A673 (cell line): ENCODE results near the gene EPSTI1.

ENCODE experiments used
- CTCF ChIP-seq: fragments of 300-800, 200-600 bp; sonication (generic); conservative IDR thresholded peaks from 2 replicates; pipeline ENCODE4 v1.5.1; 2017; ENCODE audit warnings: low read depth, mild to moderate bottlenecking, antibody characterized with exemption, low read length, moderate library complexity, mixed read lengths
- EZH2 ChIP-seq: fragments of 200-600 bp; sonication (generic); IDR thresholded peaks from 2 replicates; pipeline ENCODE4 v1.6.1; 2017; ENCODE audit warnings: borderline replicate concordance, low read depth, mild to moderate bottlenecking, mixed read lengths, antibody characterized with exemption, low read length; ENCODE audit not compliant: poor library complexity, severe bottlenecking

- TF ChIP-seq CTCF: no peak
- TF ChIP-seq EZH2: no peak
Measured at GRCh38 chr13:42985312-42986175, 6.5 kb downstream of the EPSTI1 start.
